CD4-positive, alpha-beta memory T cell (primary cell): ENCODE measurements around the gene PLOD2. TPM values are rescaled to one million over a fixed set of nuclear protein-coding genes. Genes with fewer than 3 reads are reported as not detected.

ENCODE experiments used
- CTCF ChIA-PET: fragments of 350-600 bp; sonication (Branson Sonifier 250); formaldehyde crosslinking; loops from one replicate; lab custom pipeline; 2021; ENCODE audit warnings: inconsistent platforms; ENCODE audit not compliant: partially characterized antibody; lab: Charles Lee
- POLR2A ChIA-PET: fragments of 350-600 bp; sonication (Branson Sonifier 250); formaldehyde crosslinking; loops from one replicate; lab custom pipeline; 2021; ENCODE audit not compliant: partially characterized antibody; lab: Charles Lee
- DNase-seq, 5 donors: peaks; one replicate each; pipeline versions ENCODE4 v3.0.0 to v3.0.0-alpha.2; 2020 to 2022; ENCODE audit warnings: mixed read lengths in 1 of 5
- H3K27ac ChIP-seq: one replicate; pipeline ENCODE4 v1.7.0; 2013; ENCODE audit warnings: low read depth, low read length
- H3K27me3 ChIP-seq: 2 replicates; pipeline ENCODE4 v1.7.0; 2013; ENCODE audit warnings: mild to moderate bottlenecking, low read length, moderate library complexity; ENCODE audit not compliant: insufficient read depth
- H3K36me3 ChIP-seq: 2 replicates; pipeline ENCODE4 v1.7.0; 2013; ENCODE audit warnings: mild to moderate bottlenecking, low read length, moderate library complexity; ENCODE audit not compliant: insufficient read depth
- H3K4me1 ChIP-seq: 2 replicates; pipeline ENCODE4 v1.7.0; 2013; ENCODE audit warnings: mild to moderate bottlenecking, low read length, moderate library complexity; ENCODE audit not compliant: insufficient read depth
- H3K4me3 ChIP-seq, 2 donors: one replicate each; pipeline ENCODE4 v1.7.0; 2013; ENCODE audit warnings: low read length in 2 of 2, mild to moderate bottlenecking in 1 of 2
- H3K9me3 ChIP-seq, 2 donors: one replicate each; pipeline ENCODE4 v1.7.0; 2013; ENCODE audit warnings: low read length in 2 of 2, control low read depth in 1 of 2; ENCODE audit not compliant: control insufficient read depth in 1 of 2
- H3K27ac Mint-ChIP-seq, 7 donors: one replicate each; pipeline ENCODE4 v1.8.0; 2020 to 2021; ENCODE audit warnings: mixed read lengths in 7 of 7, mild to moderate bottlenecking in 6 of 7, inconsistent platforms in 3 of 7, moderate library complexity in 3 of 7
- H3K27me3 Mint-ChIP-seq, 2 donors: one replicate each; pipeline ENCODE4 v1.8.0; 2020 to 2021; ENCODE audit warnings: mixed read lengths in 2 of 2
- H3K36me3 Mint-ChIP-seq, 2 donors: one replicate each; pipeline ENCODE4 v1.8.0; 2020 to 2021; ENCODE audit warnings: mixed read lengths in 2 of 2, inconsistent platforms in 1 of 2, mild to moderate bottlenecking in 1 of 2
- H3K4me1 Mint-ChIP-seq, 4 donors: one replicate each; pipeline ENCODE4 v1.8.0; 2020 to 2021; ENCODE audit warnings: mixed read lengths in 4 of 4, mild to moderate bottlenecking in 1 of 4
- H3K4me3 Mint-ChIP-seq, 8 donors: one replicate each; pipeline ENCODE4 v1.8.0; 2020 to 2021; ENCODE audit warnings: mixed read lengths in 8 of 8, mild to moderate bottlenecking in 7 of 8, moderate library complexity in 6 of 8, inconsistent platforms in 3 of 8
- H3K9me3 Mint-ChIP-seq, 8 donors: one replicate each; pipeline ENCODE4 v1.8.0; 2020 to 2021; ENCODE audit warnings: mixed read lengths in 8 of 8, mild to moderate bottlenecking in 5 of 8, inconsistent platforms in 3 of 8, moderate library complexity in 1 of 8
- intact Hi-C: fragments of 100-400 bp; cut with micrococcal nuclease; formaldehyde crosslinking; loops from one replicate; pipeline ENCODE4 v1.15.1; 2023
- polyA plus RNA-seq, 2 donors: library from polyadenylated mRNA; unstranded; fragments of 300-500 nt; fragmentation: Illumina TruSeq; gene quantifications; one replicate each; pipeline ENCODE4 v1.2.3, GENCODE V29; 2021
- total RNA-seq, 2 experiments: library from RNA; stranded (reverse); gene quantifications; one replicate each; pipeline ENCODE4 v1.2.3, GENCODE V29; 2021

The PLOD2 gene
- total and polyA plus RNA-seq, 4 experiments from 2014 or later: not detected

- no peak for DNase-seq
- ChIA-PET CTCF (no interaction called here), POLR2A (no interaction called here)
- no peaks in the 10 kb centered on the region for H3K36me3 ChIP-seq
- H3K4me3 Mint-ChIP-seq: no peak overlapping the region
- H3K27me3 ChIP-seq: no peaks in the 10 kb centered on the region
- H3K4me1 ChIP-seq: no peaks in the 10 kb centered on the region
- no peak overlapping the region for H3K27ac Mint-ChIP-seq
- H3K36me3 Mint-ChIP-seq: no peaks in the 10 kb centered on the region
- intact Hi-C loops: no loop called here
- H3K27me3 Mint-ChIP-seq: no peaks in the 10 kb centered on the region
- H3K9me3 Mint-ChIP-seq: peaks cover 0 to 8% (median 3%) of the 10 kb centered on the region in 8 donors
- no peak overlapping the region for H3K4me3 ChIP-seq
- H3K4me1 Mint-ChIP-seq: no peaks in the 10 kb centered on the region
- no peaks in the 10 kb centered on the region for H3K9me3 ChIP-seq
- no peak overlapping the region for H3K27ac ChIP-seq
These were observed 113.5 kb downstream of the PLOD2 start for GRCh38 chr3:146047485-146047884.

GRCh38 chr3:146044046-146044445 lies 116.9 kb downstream of the PLOD2 start:
- intact Hi-C loops: no loop called here
- H3K4me1 ChIP-seq: no peaks in the 10 kb centered on the region
- ChIA-PET CTCF (no interaction called here), POLR2A (no interaction called here)
- H3K36me3 ChIP-seq: no peaks in the 10 kb centered on the region
- no peak overlapping the region for H3K27ac ChIP-seq
- H3K27me3 ChIP-seq: no peaks in the 10 kb centered on the region
- no peaks in the 10 kb centered on the region for H3K36me3 Mint-ChIP-seq
- no peak for DNase-seq
- no peaks in the 10 kb centered on the region for H3K9me3 ChIP-seq
- H3K4me3 ChIP-seq: no peak overlapping the region
- H3K4me3 Mint-ChIP-seq: no peak overlapping the region
- no peaks in the 10 kb centered on the region for H3K4me1 Mint-ChIP-seq
- H3K27ac Mint-ChIP-seq: no peak overlapping the region
- no peaks in the 10 kb centered on the region for H3K27me3 Mint-ChIP-seq
- H3K9me3 Mint-ChIP-seq: peaks cover 0 to 8% (median 4%) of the 10 kb centered on the region in 8 donors

- POLR2A ChIA-PET: no interaction called here
- intact Hi-C loops: no loop called here
- Histone ChIP-seq H3K27me3 (no peaks in the 10 kb centered on the region), H3K36me3 (no peaks in the 10 kb centered on the region), H3K27ac (no peak overlapping the region), H3K4me1 (no peaks in the 10 kb centered on the region), H3K4me3 (no peak overlapping the region), H3K9me3 (no peaks in the 10 kb centered on the region)
- H3K27me3 Mint-ChIP-seq: no peaks in the 10 kb centered on the region
- DNase-seq: no peak
- no peaks in the 10 kb centered on the region for H3K4me1 Mint-ChIP-seq
- CTCF ChIA-PET: no interaction called here
- no peak overlapping the region for H3K27ac Mint-ChIP-seq
- no peaks in the 10 kb centered on the region for H3K36me3 Mint-ChIP-seq
- no peak overlapping the region for H3K4me3 Mint-ChIP-seq
- peaks cover 0 to 6% (median 3%) of the 10 kb centered on the region in 8 donors for H3K9me3 Mint-ChIP-seq
These were observed 120.4 kb downstream of the PLOD2 start for GRCh38 chr3:146040630-146041029.

GRCh38 chr3:146037697-146038096 lies 123.3 kb downstream of the PLOD2 start:
- H3K4me3 Mint-ChIP-seq: no peak overlapping the region
- Histone ChIP-seq H3K27ac (no peak overlapping the region), H3K4me1 (no peaks in the 10 kb centered on the region), H3K9me3 (no peaks in the 10 kb centered on the region), H3K36me3 (no peaks in the 10 kb centered on the region), H3K27me3 (no peaks in the 10 kb centered on the region), H3K4me3 (no peak overlapping the region)
- no peaks in the 10 kb centered on the region for H3K27me3 Mint-ChIP-seq
- intact Hi-C loops: no loop called here
- CTCF ChIA-PET: no interaction called here
- peaks cover 0 to 5% (median 0%) of the 10 kb centered on the region in 8 donors for H3K9me3 Mint-ChIP-seq
- no peak overlapping the region for H3K27ac Mint-ChIP-seq
- H3K36me3 Mint-ChIP-seq: no peaks in the 10 kb centered on the region
- H3K4me1 Mint-ChIP-seq: no peaks in the 10 kb centered on the region
- POLR2A ChIA-PET: no interaction called here
- no peak for DNase-seq

GRCh38 chr3:146036281-146036680 lies 124.7 kb downstream of the PLOD2 start:
- intact Hi-C loops: no loop called here
- ChIA-PET POLR2A (no interaction called here), CTCF (no interaction called here)
- Histone ChIP-seq H3K27ac (no peak overlapping the region), H3K9me3 (no peaks in the 10 kb centered on the region), H3K4me3 (no peak overlapping the region), H3K4me1 (no peaks in the 10 kb centered on the region), H3K36me3 (no peaks in the 10 kb centered on the region), H3K27me3 (no peaks in the 10 kb centered on the region)
- Mint-ChIP-seq H3K27ac (no peak overlapping the region), H3K4me3 (no peak overlapping the region), H3K27me3 (no peaks in the 10 kb centered on the region), H3K9me3 (peaks cover 0 to 9% (median 4%) of the 10 kb centered on the region in 8 donors), H3K4me1 (no peaks in the 10 kb centered on the region), H3K36me3 (no peaks in the 10 kb centered on the region)
- DNase-seq: no peak

GRCh38 chr3:146035366-146035765 lies 125.6 kb downstream of the PLOD2 start:
- Histone ChIP-seq H3K27me3 (no peaks in the 10 kb centered on the region), H3K4me1 (no peaks in the 10 kb centered on the region), H3K4me3 (no peak overlapping the region), H3K27ac (no peak overlapping the region), H3K9me3 (no peaks in the 10 kb centered on the region), H3K36me3 (no peaks in the 10 kb centered on the region)
- no peak for DNase-seq
- Mint-ChIP-seq H3K27me3 (no peaks in the 10 kb centered on the region), H3K4me3 (no peak overlapping the region), H3K36me3 (no peaks in the 10 kb centered on the region), H3K4me1 (no peaks in the 10 kb centered on the region), H3K27ac (no peak overlapping the region), H3K9me3 (peaks cover 3 to 13% (median 7%) of the 10 kb centered on the region in 8 donors)
- intact Hi-C loops: no loop called here
- ChIA-PET POLR2A (no interaction called here), CTCF (no interaction called here)

GRCh38 chr3:146033950-146034349 lies 127.0 kb downstream of the PLOD2 start:
- no peaks in the 10 kb centered on the region for H3K27me3 ChIP-seq
- peaks cover 4 to 23% (median 8%) of the 10 kb centered on the region in 8 donors for H3K9me3 Mint-ChIP-seq
- no peaks in the 10 kb centered on the region for H3K36me3 ChIP-seq
- CTCF ChIA-PET: no interaction called here
- POLR2A ChIA-PET: no interaction called here
- no peaks in the 10 kb centered on the region for H3K36me3 Mint-ChIP-seq
- no peaks in the 10 kb centered on the region for H3K4me1 ChIP-seq
- intact Hi-C loops: no loop called here
- no peak overlapping the region for H3K27ac ChIP-seq
- no peaks in the 10 kb centered on the region for H3K4me1 Mint-ChIP-seq
- no peak overlapping the region for H3K4me3 Mint-ChIP-seq
- H3K27ac Mint-ChIP-seq: no peak overlapping the region
- no peaks in the 10 kb centered on the region for H3K9me3 ChIP-seq
- no peak for DNase-seq
- H3K27me3 Mint-ChIP-seq: no peaks in the 10 kb centered on the region
- no peak overlapping the region for H3K4me3 ChIP-seq

- ChIA-PET CTCF (no interaction called here), POLR2A (no interaction called here)
- Mint-ChIP-seq H3K4me1 (no peaks in the 10 kb centered on the region), H3K27ac (no peak overlapping the region), H3K4me3 (no peak overlapping the region), H3K36me3 (no peaks in the 10 kb centered on the region), H3K27me3 (peaks cover 0 to 1% of the 10 kb centered on the region in 2 donors), H3K9me3 (peaks cover 2 to 22% (median 6%) of the 10 kb centered on the region in 8 donors)
- Histone ChIP-seq H3K27ac (no peak overlapping the region), H3K36me3 (no peaks in the 10 kb centered on the region), H3K27me3 (no peaks in the 10 kb centered on the region), H3K9me3 (no peaks in the 10 kb centered on the region), H3K4me3 (no peak overlapping the region), H3K4me1 (no peaks in the 10 kb centered on the region)
- no peak for DNase-seq
- intact Hi-C loops: no loop called here
These were observed 134.4 kb downstream of the PLOD2 start for GRCh38 chr3:146026547-146026946.
